Activated naive CD8-positive, alpha-beta T cell treated with anti-CD3 and anti-CD28 coated beads, Interleukin-2, amount 10 ng/mL, durations not matched to agents 7 days and 5 days (primary cell): ENCODE measurements around the gene PICK1. TPM values are rescaled to one million over a fixed set of nuclear protein-coding genes. Genes with fewer than 3 reads are reported as not detected.
A peak's percentile ranks its signal among the peaks of the same experiment; 100 is the strongest.
"Not testable (repeated sequence)": the region's sequence is repeated elsewhere in the genome, so short reads cannot be mapped to it uniquely, and the experiment has no call there.

ENCODE experiments used
- ATAC-seq: fragments of 150-1000 bp; cut with Tn5 transposase; one replicate; pipeline ENCODE4 v1.10.0; 2021; ENCODE audit warnings: low read depth, moderate library complexity
- POLR2A ChIA-PET: fragments of 350-600 bp; sonication (Branson Sonifier 250); formaldehyde crosslinking; loops from one replicate; lab custom pipeline; 2021; ENCODE audit warnings: antibody characterized with exemption; lab: Charles Lee
- DNase-seq: peaks from one replicate; pipeline ENCODE4 v3.0.0; 2021
- H3K27ac Mint-ChIP-seq: one replicate; pipeline ENCODE4 v1.8.0; 2022; ENCODE audit warnings: mild to moderate bottlenecking, mixed read lengths
- H3K27me3 Mint-ChIP-seq: one replicate; pipeline ENCODE4 v1.8.0; 2022; ENCODE audit warnings: mild to moderate bottlenecking, moderate library complexity, mixed read lengths
- H3K36me3 Mint-ChIP-seq: one replicate; pipeline ENCODE4 v1.8.0; 2021; ENCODE audit warnings: mild to moderate bottlenecking, mixed read lengths
- H3K4me1 Mint-ChIP-seq: one replicate; pipeline ENCODE4 v1.8.0; 2021; ENCODE audit warnings: mixed read lengths
- H3K4me3 Mint-ChIP-seq: one replicate; pipeline ENCODE4 v1.8.0; 2022; ENCODE audit warnings: mild to moderate bottlenecking, moderate library complexity, mixed read lengths
- H3K9me3 Mint-ChIP-seq: one replicate; pipeline ENCODE4 v1.8.0; 2021; ENCODE audit warnings: mixed read lengths
- total RNA-seq, 2 experiments: library from RNA; stranded (reverse); gene quantifications; one replicate each; pipeline ENCODE4 v1.2.3, GENCODE V29; 2021

Gene PICK1
- total RNA-seq, 2 experiments from 2014 or later, result 21.4 to 21.8 TPM

DNA sequence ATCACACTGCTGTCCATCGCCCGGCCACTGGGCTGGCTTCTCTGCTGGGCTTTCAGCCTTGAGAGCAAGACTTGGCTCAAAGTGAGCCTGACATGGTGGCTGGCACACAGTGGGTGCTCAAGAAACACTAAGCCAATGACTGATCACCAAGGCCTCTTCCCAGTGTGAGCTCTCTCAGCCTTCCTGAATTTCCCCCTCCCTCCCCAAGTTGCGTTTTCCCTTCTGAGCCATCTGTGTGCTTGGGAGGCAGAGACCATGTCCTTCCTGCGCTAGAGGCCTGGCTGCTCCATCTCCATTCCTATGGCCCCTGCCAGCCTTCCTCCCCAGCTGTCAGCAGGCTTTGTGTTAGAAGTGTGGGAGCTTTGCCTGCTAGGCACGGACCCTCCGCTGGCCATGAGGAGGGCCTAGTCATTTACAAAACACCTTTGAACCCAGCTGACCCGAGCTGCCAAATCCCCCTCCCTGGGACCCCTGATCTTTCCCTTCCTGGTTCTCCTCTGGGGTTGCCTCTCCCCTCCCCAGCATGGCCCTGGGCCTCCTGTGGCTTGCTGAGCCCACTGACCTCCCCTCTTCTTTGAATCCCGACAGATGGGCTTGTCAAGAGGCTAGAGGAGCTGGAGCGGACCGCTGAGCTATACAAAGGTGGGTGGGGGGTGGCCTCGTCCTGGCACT lies 13.2 kb downstream of the PICK1 start:
- ATAC-seq (no peak), DNase-seq (no peak)
- Mint-ChIP-seq H3K27me3 (no peaks in the 10 kb centered on the region), H3K4me3 (no peak overlapping the region), H3K27ac (no peak overlapping the region), H3K4me1 (no peaks in the 10 kb centered on the region), H3K36me3 (no peaks in the 10 kb centered on the region), H3K9me3 (no peaks in the 10 kb centered on the region)
- POLR2A ChIA-PET, result no interaction called here

GRCh38 chr22:38071421-38072321 lies 14.5 kb downstream of the PICK1 start:
- no peak overlapping the region for H3K4me3 Mint-ChIP-seq
- ATAC-seq (no peak), DNase-seq (no peak)
- no peak overlapping the region for H3K27ac Mint-ChIP-seq
- no peaks in the 10 kb centered on the region for H3K4me1 Mint-ChIP-seq
- no peaks in the 10 kb centered on the region for H3K27me3 Mint-ChIP-seq
- no peaks in the 10 kb centered on the region for H3K9me3 Mint-ChIP-seq
- no peaks in the 10 kb centered on the region for H3K36me3 Mint-ChIP-seq
- POLR2A ChIA-PET, result interaction anchor here (0.6 kb wide), 1 partner anchor 250 kb away, joined by 6 read pairs; no protein-coding TSS in a partner anchor

DNA sequence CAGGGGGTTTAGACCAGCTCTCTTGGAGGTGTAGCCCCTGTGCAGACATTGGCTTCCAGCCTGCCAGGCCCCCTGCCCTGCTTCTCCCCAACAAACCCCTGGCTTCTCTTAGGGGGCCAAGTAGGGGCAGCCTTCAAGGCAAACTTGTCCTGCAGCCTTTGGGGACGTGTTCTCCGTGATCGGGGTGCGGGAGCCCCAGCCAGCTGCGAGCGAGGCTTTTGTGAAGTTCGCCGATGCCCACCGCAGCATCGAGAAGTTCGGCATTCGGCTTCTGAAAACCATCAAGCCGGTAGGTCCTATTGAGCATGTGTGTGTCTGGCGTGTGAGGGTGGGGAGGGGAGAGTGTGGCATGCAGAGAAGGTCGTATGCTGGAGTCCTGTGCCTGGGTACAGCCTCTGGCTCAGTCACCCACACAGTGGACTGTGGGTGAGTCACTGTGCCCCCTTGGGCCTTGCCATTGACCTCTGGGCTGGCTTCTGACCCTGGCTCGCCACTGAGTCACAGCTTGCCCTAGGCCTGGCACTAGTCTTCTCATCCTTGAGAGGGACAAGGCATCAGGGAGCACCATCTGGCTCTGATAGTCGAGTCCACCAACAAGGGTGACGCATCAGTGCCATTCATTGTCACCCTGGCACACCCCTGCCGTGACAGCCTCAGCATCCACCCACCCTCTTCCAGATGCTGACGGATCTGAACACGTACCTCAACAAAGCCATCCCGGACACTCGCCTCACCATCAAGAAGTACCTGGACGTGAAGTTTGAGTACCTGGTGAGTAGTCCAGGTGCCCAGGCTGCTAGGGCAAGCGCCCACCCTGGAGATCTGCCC lies 15.3 kb downstream of the PICK1 start:
- Mint-ChIP-seq H3K27me3 (no peaks in the 10 kb centered on the region), H3K36me3 (no peaks in the 10 kb centered on the region), H3K9me3 (no peaks in the 10 kb centered on the region), H3K4me1 (no peaks in the 10 kb centered on the region), H3K27ac (no peak overlapping the region), H3K4me3 (no peak overlapping the region)
- POLR2A ChIA-PET, result interaction anchor here (0.6 kb wide), 1 partner anchor 249 kb away, joined by 6 read pairs; no protein-coding TSS in a partner anchor
- no peak for DNase-seq
- no peak for ATAC-seq

GRCh38 chr22:38073150-38074130 lies 16.2 kb downstream of the PICK1 start:
- Mint-ChIP-seq H3K36me3 (no peaks in the 10 kb centered on the region), H3K27me3 (no peaks in the 10 kb centered on the region), H3K9me3 (no peaks in the 10 kb centered on the region), H3K4me3 (no peak overlapping the region), H3K4me1 (no peaks in the 10 kb centered on the region), H3K27ac (no peak overlapping the region)
- POLR2A ChIA-PET, result no interaction called here
- DNase-seq, result no peak
- no peak for ATAC-seq

DNA sequence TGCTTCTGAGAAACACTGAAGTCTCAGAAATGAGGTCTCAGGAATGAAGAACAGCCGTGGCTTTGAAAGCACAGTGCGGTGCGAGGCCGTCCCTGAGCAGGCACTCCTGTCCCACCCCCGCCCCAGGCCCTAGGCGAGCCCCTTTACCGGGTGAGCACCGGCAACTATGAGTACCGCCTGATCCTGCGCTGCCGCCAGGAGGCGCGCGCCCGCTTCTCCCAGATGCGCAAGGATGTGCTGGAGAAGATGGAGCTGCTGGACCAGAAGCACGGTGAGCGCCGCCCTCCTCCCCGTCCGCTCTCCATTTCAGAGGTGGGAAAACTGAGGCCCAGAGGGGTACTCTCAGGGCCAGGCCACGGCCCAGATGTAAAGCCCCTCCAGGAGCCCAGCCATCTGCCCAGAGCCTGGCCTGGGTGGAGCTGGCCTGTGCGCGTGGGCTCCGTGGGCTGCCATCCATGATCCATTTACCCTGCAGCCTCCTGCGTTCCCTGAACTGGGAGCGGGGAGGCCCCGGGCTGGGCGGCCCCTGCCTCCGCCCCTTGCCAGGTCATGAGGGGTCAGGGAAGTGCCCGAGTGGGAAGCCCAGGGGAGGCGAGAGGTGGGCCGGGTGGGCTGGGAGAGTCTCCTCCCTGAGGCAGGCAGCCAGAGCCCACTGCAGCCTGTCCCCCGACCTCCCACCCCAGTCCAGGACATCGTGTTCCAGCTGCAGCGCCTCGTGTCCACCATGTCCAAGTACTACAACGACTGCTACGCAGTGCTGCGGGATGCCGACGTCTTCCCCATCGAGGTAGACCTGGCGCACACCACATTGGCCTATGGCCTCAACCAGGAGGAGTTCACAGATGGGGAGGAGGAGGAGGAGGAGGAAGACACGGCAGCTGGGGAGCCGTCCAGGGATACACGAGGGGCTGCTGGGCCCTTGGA lies 17.2 kb downstream of the PICK1 start:
- DNase-seq (no peak), ATAC-seq (no peak)
- Mint-ChIP-seq H3K27me3 (peaks cover under 1% of the 10 kb centered on the region), H3K9me3 (no peaks in the 10 kb centered on the region), H3K27ac (no peak overlapping the region), H3K4me1 (no peaks in the 10 kb centered on the region), H3K36me3 (no peaks in the 10 kb centered on the region), H3K4me3 (no peak overlapping the region)
- POLR2A ChIA-PET, result no interaction called here

- DNase-seq, result no peak
- H3K4me3 Mint-ChIP-seq, result no peak overlapping the region
- no peak overlapping the region for H3K27ac Mint-ChIP-seq
- H3K27me3 Mint-ChIP-seq, result peaks cover 6% of the 10 kb centered on the region
- H3K9me3 Mint-ChIP-seq, result no peaks in the 10 kb centered on the region
- H3K36me3 Mint-ChIP-seq, result no peaks in the 10 kb centered on the region
- ATAC-seq, result peak; percentile 23
- no peaks in the 10 kb centered on the region for H3K4me1 Mint-ChIP-seq
- POLR2A ChIA-PET, result no interaction called here
Observed at GRCh38 chr22:38075105-38075825, 18.1 kb downstream of the PICK1 start.

DNA sequence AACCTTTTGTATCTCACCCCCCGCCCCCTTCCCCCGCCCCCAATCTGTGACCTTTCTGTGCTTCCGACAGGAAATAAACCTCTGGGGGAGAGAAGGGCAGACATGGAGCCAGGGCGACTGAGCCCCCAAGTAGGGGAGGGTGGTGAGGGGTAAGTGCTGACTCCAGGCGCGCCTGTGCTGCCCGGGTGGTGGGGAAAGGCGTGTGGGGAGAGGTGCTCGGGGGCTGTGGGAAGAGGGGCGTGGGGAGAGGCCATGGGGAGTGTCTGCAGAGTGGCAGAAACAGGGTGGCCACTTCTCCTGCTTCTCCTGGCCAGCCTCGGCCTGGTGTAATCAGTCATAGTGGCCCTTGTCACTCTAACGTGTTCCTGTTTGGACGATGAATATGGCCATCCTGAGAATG lies 18.8 kb downstream of the PICK1 start:
- Mint-ChIP-seq H3K36me3 (no peaks in the 10 kb centered on the region), H3K27me3 (peaks cover 6% of the 10 kb centered on the region), H3K4me3 (no peak overlapping the region), H3K9me3 (no peaks in the 10 kb centered on the region), H3K27ac (no peak overlapping the region), H3K4me1 (no peaks in the 10 kb centered on the region)
- POLR2A ChIA-PET, result no interaction called here
- DNase-seq (no peak), ATAC-seq (no peak)

DNA sequence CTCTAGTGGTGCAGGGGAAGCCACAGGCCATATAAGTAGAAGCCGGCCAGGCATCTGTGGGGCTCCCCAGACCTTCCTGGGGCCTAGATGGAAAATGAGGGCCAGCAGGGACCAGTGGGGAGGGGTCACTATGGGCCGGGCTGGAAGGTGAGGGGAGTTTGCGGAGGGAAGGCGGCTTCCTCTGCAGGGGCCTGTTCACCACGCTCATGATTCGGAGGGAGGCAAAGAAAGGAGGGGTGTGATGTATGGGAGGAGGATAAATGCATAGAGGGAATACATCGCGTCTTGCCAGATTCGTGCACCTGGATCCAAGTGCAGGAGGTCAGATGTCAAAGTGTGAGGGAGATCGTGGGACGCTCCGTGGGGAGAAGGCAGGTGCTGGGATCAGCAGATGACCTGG lies 19.9 kb downstream of the PICK1 start:
- no peak overlapping the region for H3K27ac Mint-ChIP-seq
- no peak for DNase-seq
- no peaks in the 10 kb centered on the region for H3K4me1 Mint-ChIP-seq
- no peaks in the 10 kb centered on the region for H3K9me3 Mint-ChIP-seq
- peak overlapping the region; percentile 22 for H3K4me3 Mint-ChIP-seq
- no peaks in the 10 kb centered on the region for H3K36me3 Mint-ChIP-seq
- POLR2A ChIA-PET, result no interaction called here
- no peak for ATAC-seq
- peaks cover 12% of the 10 kb centered on the region for H3K27me3 Mint-ChIP-seq

- H3K9me3 Mint-ChIP-seq, result no peaks in the 10 kb centered on the region
- no peaks in the 10 kb centered on the region for H3K4me1 Mint-ChIP-seq
- POLR2A ChIA-PET, result no interaction called here
- H3K27ac Mint-ChIP-seq, result no peak overlapping the region
- H3K27me3 Mint-ChIP-seq, result peaks cover 13% of the 10 kb centered on the region
- DNase-seq, result no peak
- H3K4me3 Mint-ChIP-seq, result no peak overlapping the region
- ATAC-seq, result no peak
- no peaks in the 10 kb centered on the region for H3K36me3 Mint-ChIP-seq
Observed at GRCh38 chr22:38077595-38077994, 20.4 kb downstream of the PICK1 start.

- no peaks in the 10 kb centered on the region for H3K36me3 Mint-ChIP-seq
- H3K27ac Mint-ChIP-seq, result no peak overlapping the region
- DNase-seq (no peak), ATAC-seq (no peak)
- no peak overlapping the region for H3K4me3 Mint-ChIP-seq
- H3K27me3 Mint-ChIP-seq, result peaks cover 18% of the 10 kb centered on the region
- POLR2A ChIA-PET, result no interaction called here
- H3K9me3 Mint-ChIP-seq, result no peaks in the 10 kb centered on the region
- no peaks in the 10 kb centered on the region for H3K4me1 Mint-ChIP-seq
Observed at GRCh38 chr22:38078046-38078840, 21.0 kb downstream of the PICK1 start.

DNA sequence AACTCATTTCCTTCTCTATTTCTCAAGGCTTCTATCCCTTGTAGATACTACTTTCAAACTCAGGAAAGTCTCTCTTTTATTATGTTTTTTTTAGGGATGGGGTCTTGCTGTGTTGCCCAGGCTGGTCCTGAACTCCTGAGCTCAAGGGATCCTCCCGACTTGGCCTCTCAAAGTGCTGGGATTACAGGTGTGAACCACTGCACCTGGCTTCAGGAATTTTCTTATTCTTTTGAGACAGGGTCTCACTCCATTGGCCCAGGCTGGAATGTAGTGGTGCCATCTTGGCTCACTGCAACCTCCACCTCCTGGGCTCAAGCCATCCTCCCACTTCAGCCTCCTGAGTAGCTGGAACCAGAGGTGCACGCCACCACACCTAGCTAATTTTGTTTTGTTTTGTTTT lies 22.0 kb downstream of the PICK1 start:
- H3K27ac Mint-ChIP-seq, H3K36me3 Mint-ChIP-seq, H3K9me3 Mint-ChIP-seq, POLR2A ChIA-PET, H3K4me1 Mint-ChIP-seq, H3K4me3 Mint-ChIP-seq, ATAC-seq, DNase-seq: not testable (repeated sequence)
- H3K27me3 Mint-ChIP-seq, result peaks cover 22% of the 10 kb centered on the region
